HG03469 (cell line): ENCODE data around the gene MICAL3.

Source experiments
- ATAC-seq: cut with Tn5 transposase; IDR thresholded peaks from one replicate; pipeline ENCODE4 v1.9.1; 2021; ENCODE audit warnings: mild to moderate bottlenecking, moderate library complexity, moderate number of reproducible peaks; ENCODE audit not compliant: unreplicated experiment

The MICAL3 gene

GRCh38 chr22:17974703-17975372 is 49.5 kb downstream of the MICAL3 start:
- ATAC-seq = no peak

DNA sequence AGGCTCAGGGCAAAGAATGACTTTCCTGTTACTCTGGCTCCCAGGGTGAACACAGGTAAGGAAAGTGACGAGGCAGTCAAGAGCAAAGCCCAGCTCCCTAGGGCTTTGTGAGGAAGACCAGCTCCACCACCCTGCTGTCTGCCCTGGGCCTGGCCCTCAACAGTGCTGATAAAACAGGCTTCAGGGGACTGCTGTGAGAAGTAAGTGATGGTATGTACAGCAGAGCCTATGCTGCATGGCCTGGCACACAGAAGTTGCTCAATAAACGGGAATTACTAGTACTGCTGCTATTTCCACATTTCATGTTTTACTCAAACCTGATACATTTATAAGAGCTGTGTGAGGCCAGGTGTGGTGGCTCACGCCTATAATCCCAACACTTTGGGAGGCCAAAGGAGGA is 50.3 kb downstream of the MICAL3 start:
- ATAC-seq = no peak

GRCh38 chr22:17973217-17973616 is 51.1 kb downstream of the MICAL3 start:
- no peak for ATAC-seq

DNA sequence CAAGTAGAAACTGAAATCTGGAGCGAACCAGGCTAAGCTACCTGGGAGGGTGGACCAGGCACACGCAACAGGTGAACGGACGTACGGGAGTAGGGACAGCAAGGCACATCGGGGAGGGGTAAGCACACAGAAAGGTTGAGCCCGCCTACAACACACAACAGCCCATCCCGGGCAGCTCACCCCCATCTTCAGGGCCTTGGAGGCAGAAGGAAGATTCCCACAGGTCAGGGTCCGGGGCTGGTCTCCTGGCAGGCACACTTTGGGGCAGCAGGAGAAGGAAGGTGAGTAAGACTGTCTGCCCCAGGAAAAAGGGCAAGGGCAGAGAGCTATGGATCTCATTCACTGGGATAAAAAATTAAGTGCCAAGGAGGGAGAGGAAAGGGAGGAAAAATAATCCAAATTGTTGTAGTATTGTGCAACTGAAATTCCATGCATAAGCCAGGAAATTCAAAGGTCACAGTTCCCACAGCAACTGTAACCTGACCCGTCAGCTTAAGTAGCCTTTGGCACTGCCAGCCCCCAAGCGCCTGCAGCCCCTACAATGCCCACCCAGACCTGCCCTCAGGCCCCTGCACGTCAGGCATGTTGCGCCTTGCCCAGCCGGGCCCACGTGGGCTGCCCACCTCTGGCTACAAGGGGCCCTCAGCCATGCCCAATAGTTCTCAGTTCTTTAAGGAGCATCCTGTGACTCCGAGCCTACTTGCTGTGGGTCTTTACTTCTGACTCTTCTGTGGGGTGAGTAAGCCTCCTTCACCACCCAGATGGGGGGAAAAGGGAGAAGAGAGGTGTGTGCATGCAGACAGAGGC is 51.8 kb downstream of the MICAL3 start:
- ATAC-seq = no peak

DNA sequence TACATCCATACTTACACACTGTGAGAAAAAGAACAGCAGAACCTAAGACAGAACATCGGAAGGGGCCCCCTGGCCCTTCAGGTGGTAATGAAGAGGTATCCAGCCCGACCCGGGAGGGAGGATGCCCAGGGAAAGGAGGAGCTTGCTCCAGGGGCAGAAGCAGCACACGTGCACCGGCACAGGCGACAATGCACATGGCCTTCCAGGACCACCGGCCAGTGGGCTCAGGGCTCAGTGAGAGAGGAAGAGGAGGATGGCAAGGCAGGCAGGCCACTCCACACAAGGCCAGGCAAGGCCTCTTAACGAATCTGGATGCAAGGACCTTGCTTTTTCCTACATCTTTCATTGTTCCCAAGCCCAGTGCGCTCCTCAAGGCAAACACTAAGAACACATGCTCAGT is 52.6 kb downstream of the MICAL3 start:
- no peak for ATAC-seq

GRCh38 chr22:17970201-17970708 is 54.1 kb downstream of the MICAL3 start:
- ATAC-seq = no peak

- no peak for ATAC-seq
Observed at GRCh38 chr22:17969701-17970113, 54.7 kb downstream of the MICAL3 start.

DNA sequence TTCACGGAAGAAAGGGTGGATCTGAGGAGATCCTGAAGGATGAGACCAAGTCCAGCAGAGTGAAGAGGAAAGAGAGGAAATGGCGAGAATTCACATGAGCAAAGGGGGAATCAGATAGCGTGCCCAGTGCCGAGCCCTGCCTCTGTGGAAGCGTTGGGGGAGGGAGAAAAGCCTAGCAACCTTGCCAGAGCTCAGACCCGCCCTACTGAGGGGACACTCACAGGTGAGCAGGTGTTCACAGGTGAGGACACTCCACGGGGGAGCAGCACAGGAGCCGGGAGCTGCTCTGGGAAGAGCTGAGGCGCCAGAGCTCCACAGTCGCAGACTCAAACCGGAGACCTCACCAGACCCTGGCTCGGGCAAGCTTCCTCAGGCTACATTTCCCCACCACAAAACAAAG is 56.2 kb downstream of the MICAL3 start:
- no peak for ATAC-seq

- no peak for ATAC-seq
Observed at GRCh38 chr22:17966403-17966717, 58.0 kb downstream of the MICAL3 start.

DNA sequence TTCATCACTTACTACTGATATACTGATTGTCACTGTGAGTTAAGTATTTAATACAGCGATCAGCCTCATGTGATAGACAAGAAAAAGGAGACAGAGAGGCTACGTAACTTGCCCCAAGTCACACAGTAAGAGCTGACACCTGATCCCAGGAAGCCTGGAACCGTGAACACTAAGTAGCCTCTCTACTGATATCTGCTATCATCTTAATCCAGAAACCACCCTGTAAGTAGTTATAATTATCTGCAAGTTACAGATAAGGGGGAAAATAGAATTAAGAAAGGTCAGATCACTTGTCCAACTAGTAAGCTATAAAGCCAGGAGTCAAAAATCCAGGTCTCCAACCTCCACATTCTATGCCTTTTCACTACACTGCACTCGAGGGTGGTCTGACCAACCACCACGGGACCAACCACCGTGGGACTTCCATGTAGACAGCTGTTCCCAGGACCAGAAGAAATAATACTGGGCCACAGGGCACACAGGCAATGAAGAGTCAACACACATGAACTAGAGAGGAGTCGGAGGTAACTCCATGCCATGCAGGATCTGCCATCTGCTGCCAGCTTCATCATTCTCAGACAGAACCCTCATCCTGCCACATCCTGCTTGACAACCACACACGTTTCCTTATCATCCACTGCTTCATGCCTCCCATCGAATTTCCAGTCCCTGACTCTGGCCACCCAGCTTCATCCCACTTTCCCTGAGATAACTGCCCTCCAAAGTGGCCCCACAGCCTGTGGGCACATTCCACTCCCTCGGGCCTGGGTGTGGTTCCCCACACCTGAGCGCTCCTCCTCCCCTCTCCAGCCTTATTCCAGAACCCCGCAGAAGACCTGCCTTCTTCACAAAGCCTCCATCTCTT is 58.6 kb downstream of the MICAL3 start:
- no peak for ATAC-seq

DNA sequence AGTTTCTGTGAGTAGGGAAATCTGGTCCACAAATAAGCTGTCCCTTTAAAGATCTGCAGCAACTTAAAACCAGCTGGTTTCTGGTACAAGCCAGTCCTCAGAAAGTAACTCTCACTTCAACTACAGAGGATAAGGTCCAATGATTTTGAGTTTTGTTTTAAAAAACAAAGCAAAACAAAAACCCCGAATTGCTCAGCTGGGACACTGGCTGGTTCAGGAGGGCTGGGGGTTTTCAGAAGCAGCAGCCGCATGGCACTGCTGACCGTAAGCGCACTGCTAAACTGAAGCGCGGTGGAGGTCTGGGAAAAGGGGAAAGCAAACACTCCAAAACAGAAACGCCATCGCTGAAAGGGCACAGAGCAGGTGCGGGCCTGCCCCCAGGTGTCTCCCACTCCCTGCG is 59.7 kb downstream of the MICAL3 start:
- peak; percentile 51 for ATAC-seq

GRCh38 chr22:17964156-17964555 is 60.2 kb downstream of the MICAL3 start:
- no peak for ATAC-seq

DNA sequence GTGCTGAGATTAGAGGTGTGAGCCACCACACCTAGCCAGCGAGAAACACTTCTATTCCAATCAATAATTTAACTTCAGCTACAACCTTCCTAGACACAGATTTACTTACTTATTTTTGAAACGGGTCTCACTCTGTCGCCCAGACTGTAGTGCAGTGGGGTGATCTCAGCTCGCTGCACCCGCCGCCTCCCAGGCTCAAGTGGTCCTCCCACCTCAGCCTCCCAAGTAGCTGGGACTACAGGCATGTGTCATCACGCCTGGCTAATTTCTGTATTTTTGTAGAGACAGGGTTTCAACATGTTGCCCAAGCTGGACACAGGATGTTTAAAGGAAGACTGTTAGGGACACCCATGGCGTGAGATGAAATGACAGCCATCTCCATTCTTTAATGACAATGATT is 61.3 kb downstream of the MICAL3 start:
- ATAC-seq = no peak

DNA sequence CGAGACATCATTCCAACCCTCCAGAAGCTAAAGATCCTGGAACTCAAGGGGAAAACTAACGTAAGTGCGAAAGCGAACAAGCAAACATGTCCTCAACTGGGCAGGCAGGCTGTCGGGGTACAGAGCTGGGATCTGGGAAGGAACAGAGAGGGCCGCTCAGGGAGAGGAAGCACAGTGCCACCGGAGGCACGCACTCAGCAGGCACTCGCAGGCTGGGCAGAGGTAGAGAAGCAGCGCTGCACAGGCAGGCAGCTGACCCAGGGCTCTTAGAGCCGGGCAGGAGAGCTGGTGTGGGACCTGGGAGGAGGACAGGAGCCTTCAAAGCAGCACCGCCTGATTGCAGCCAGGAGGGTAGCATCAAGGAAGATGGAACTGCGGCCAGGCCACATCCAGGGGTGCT is 62.2 kb downstream of the MICAL3 start:
- ATAC-seq = no peak

GRCh38 chr22:17961446-17961729 is 63.0 kb downstream of the MICAL3 start:
- ATAC-seq = no peak

DNA sequence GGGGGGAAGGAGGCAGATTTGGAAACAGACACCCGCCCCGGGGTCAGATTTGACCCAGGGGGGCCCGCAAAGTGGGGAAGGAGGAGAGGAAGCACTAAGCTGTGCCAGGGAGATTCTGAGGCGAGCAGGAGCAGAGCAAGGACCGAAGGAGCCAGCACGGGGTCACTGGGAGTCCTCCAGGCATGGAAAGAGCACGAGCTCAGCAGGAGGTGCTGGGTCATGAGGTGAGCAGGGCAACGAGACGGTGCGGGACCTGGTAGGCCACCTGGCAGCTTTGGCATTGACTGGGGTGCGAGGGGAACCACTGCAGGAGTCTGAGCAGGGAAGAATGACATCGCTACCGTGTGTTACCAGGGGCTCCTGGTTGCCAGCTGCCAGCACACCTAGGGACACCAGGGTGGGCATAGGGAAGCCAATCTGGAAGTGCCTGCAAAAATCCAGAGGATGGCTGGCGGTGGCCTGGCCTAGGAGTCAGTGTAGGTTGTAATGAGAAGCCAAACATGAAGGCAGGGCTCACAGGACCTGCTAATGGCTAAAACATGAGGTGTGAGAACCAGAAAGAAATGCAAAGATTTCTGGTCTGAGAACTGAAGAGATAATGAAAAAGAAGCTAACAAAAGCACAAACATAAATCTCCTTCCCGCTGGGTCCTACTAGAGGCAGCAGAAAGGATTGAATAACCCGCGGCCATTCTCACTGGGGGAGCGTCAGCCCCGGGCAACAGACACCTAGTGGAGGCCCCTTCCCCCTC is 63.5 kb downstream of the MICAL3 start:
- no peak for ATAC-seq

DNA sequence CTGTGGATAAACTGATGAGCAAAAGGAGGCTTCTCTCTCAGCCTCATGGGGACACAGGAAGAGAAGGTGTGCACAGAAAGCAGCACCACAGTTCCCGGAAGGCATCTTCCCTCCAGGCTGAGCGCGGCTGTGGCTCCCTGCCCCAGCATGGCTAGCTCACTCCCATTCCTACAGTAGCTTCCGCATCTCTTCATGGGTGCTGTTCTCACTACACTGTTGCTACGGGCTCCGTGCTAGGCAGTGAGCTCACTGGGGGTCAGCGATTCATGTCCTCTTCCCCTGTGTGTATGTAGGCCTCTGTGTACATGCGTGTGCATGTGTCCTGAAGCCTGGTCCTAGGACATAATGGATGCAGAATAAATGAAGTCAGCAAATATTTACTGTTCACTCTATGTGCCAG is 64.3 kb downstream of the MICAL3 start:
- no peak for ATAC-seq

GRCh38 chr22:17958166-17958565 is 66.2 kb downstream of the MICAL3 start:
- no peak for ATAC-seq

DNA sequence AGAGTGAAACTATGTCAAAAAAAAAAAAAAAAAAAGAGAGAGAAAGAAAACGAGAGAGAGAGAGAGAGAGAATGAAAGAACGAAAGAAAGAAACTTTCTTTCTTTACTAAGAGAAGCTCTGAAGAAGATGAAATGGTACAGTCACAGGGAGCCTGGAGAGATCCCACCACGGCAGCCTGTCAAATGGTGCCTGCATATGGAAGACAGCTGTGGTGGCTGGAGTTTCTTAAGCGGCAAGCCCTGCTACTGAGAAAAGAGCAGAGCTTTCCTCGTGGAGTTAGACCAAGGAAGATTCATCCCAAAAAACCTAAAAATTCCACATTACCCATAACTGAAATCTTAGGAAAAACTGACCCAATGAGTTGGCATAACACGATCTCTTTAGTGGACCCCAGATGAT is 66.7 kb downstream of the MICAL3 start:
- no peak for ATAC-seq

- no peak for ATAC-seq
Observed at GRCh38 chr22:17957204-17957603, 67.2 kb downstream of the MICAL3 start.

GRCh38 chr22:17956630-17957029 is 67.7 kb downstream of the MICAL3 start:
- no peak for ATAC-seq
